ENCODE results near the gene CDK5. TPM values are rescaled to one million over a fixed set of nuclear protein-coding genes. Genes with fewer than 3 reads are reported as not detected.
A peak's percentile ranks its signal among the peaks of the same experiment; 100 is the strongest.

The CDK5 gene
- total and polyA plus RNA-seq, 2 of the 13 experiments (the other 11 are each of a cell fraction or from before 2014, with no cell fraction given), result 16.4 to 21.3 TPM

GRCh38 chr7:151080522-151081169 lies 22.9 kb upstream of the CDK5 start, which contains the start of gene FASTK (continued):
- TF ChIP-seq HOMEZ (CRISPR knock-in tag; IDR thresholded peaks at IDR 0.05; ENCODE audit: low read depth), result 0 out of 2 replicates have a peak, but pooled peaks have one; percentile 43
- no peak; the same call in 1 of the 2 replicates for TF ChIP-seq PAX8 (CRISPR knock-in tag; IDR thresholded peaks at IDR 0.05; ENCODE audit: borderline replicate concordance)
- peak; percentile 78 for TF ChIP-seq KDM5A (IDR thresholded peaks at IDR 0.05; ENCODE audit: borderline replicate concordance, low read length)
- no peak for TF ChIP-seq ZNF724P (CRISPR knock-in tag; IDR thresholded peaks at IDR 0.05; ENCODE audit: borderline replicate concordance)
- TF ChIP-seq ZZZ3 (CRISPR knock-in tag; IDR thresholded peaks at IDR 0.05; ENCODE audit: borderline replicate concordance), result peak; percentile 78; the same call in 1 of the 2 replicates
- no peak for TF ChIP-seq NPAS2 (CRISPR knock-in tag; IDR thresholded peaks at IDR 0.05; ENCODE audit: borderline replicate concordance)
- TF ChIP-seq KAT7 (CRISPR knock-in tag; IDR thresholded peaks at IDR 0.05; ENCODE audit: borderline replicate concordance), result peak; percentile 71
- TF ChIP-seq ZNF598 (CRISPR knock-in tag; IDR thresholded peaks at IDR 0.05; ENCODE audit: borderline replicate concordance), result peak; percentile 63; the same call in 1 of the 2 replicates
- TF ChIP-seq ZNF709 (CRISPR knock-in tag; IDR thresholded peaks at IDR 0.05), result peak; percentile 93
- no peak for TF ChIP-seq KAT2B (IDR thresholded peaks at IDR 0.05; ENCODE audit: borderline replicate concordance, low read depth, low read length)
- peak; percentile 17 for TF ChIP-seq ATF7-NPFF (CRISPR knock-in tag; IDR thresholded peaks at IDR 0.05; ENCODE audit: low read depth)
- peak; percentile 29; the same call in 1 of the 2 replicates for TF ChIP-seq MXD3 (CRISPR knock-in tag; IDR thresholded peaks at IDR 0.05)
- peak; percentile 46; the same call in 1 of the 2 replicates for TF ChIP-seq ELF3 (CRISPR knock-in tag; IDR thresholded peaks at IDR 0.05)
- TF ChIP-seq ZFP91 (CRISPR knock-in tag; IDR thresholded peaks at IDR 0.05; ENCODE audit: borderline replicate concordance), result peak; percentile 61; the same call in 1 of the 2 replicates
- 0 out of 2 replicates have a peak, but pooled peaks have one; percentile 76 for TF ChIP-seq ZNF276 (CRISPR knock-in tag; IDR thresholded peaks at IDR 0.05; ENCODE audit: low read depth)
- peak; percentile 71 for TF ChIP-seq MED1 (CRISPR knock-in tag; IDR thresholded peaks at IDR 0.05)
- peak; percentile 97 for TF ChIP-seq MAZ (IDR thresholded peaks at IDR 0.05; ENCODE audit: borderline replicate concordance, low read depth, low read length)
- peak; percentile 97 for TF ChIP-seq MAZ (CRISPR knock-in tag; IDR thresholded peaks at IDR 0.05; ENCODE audit: low read depth)
- peak; percentile 91 for TF ChIP-seq ZNF143 (CRISPR knock-in tag; IDR thresholded peaks at IDR 0.05)
- no peak for TF ChIP-seq DZIP1 (CRISPR knock-in tag; IDR thresholded peaks at IDR 0.05)
- TF ChIP-seq GTF3A (CRISPR knock-in tag; conservative IDR thresholded peaks at IDR 0.05), result no peak; the same call in 1 of the 2 replicates

All from HepG2 (cell line).